Neuronal stem cell (in vitro differentiated cells): Measurements from ENCODE around the gene CACNG7.
"Not testable (repeated sequence)": the region's sequence is repeated elsewhere in the genome, so short reads cannot be mapped to it uniquely, and the experiment has no call there.

Experiments
- DNase-seq: peaks from one replicate; pipeline ENCODE4 v3.0.0-alpha.2; 2013; ENCODE audit warnings: low spot score
- H2AFZ ChIP-seq: one replicate; pipeline ENCODE4 v1.6.1; 2013; ENCODE audit warnings: mild to moderate bottlenecking, low read length, inconsistent platforms
- H2AK5ac ChIP-seq: 2 replicates; pipeline ENCODE4 v1.6.1; 2013; ENCODE audit warnings: low read depth, mild to moderate bottlenecking, inconsistent platforms, low read length, moderate library complexity, mixed read lengths
- H2BK120ac ChIP-seq: 2 replicates; pipeline ENCODE4 v1.6.1; 2013; ENCODE audit warnings: low read depth, mild to moderate bottlenecking, inconsistent platforms, low read length, moderate library complexity, mixed read lengths
- H2BK12ac ChIP-seq: one replicate; pipeline ENCODE4 v1.6.1; 2013; ENCODE audit warnings: low read length, inconsistent platforms
- H2BK15ac ChIP-seq: 2 replicates; pipeline ENCODE4 v1.6.1; 2013; ENCODE audit warnings: mild to moderate bottlenecking, low read length, inconsistent platforms, mixed read lengths
- H2BK5ac ChIP-seq: one replicate; pipeline ENCODE4 v1.6.1; 2013; ENCODE audit warnings: inconsistent platforms, mild to moderate bottlenecking, low read length, moderate library complexity
- H3K14ac ChIP-seq: one replicate; pipeline ENCODE4 v1.6.1; 2013; ENCODE audit warnings: low read length, inconsistent platforms
- H3K18ac ChIP-seq: 2 replicates; pipeline ENCODE4 v1.6.1; 2013; ENCODE audit warnings: low read length, inconsistent platforms
- H3K23ac ChIP-seq: 2 replicates; pipeline ENCODE4 v1.6.1; 2013; ENCODE audit warnings: low read depth, mild to moderate bottlenecking, mixed read lengths, low read length, inconsistent platforms; ENCODE audit not compliant: poor library complexity
- H3K27ac ChIP-seq: replicated peaks from 3 replicates; pipeline ENCODE4 v1.5.1; 2013; ENCODE audit warnings: low read length, inconsistent platforms
- H3K27me3 ChIP-seq, 3 experiments: 2 replicates each; pipeline ENCODE4 v1.6.1; 2013; ENCODE audit warnings: low read length in 3 of 3, mild to moderate bottlenecking in 2 of 3, inconsistent platforms in 1 of 3, low read depth in 1 of 3, mixed read lengths in 1 of 3, moderate library complexity in 1 of 3; ENCODE audit not compliant: control insufficient read depth in 3 of 3, insufficient read depth in 3 of 3
- H3K36me3 ChIP-seq, 2 donors: replicated peaks in 1 of 2; 2 replicates each; pipeline ENCODE4 v1.6.1; 2013; ENCODE audit warnings: low read length in 2 of 2; ENCODE audit not compliant: control insufficient read depth in 2 of 2, insufficient read depth in 2 of 2
- H3K4ac ChIP-seq: 2 replicates; pipeline ENCODE4 v1.6.1; 2013; ENCODE audit warnings: inconsistent platforms, mild to moderate bottlenecking, low read length, moderate library complexity
- H3K4me1 ChIP-seq, 2 donors: 1 replicate in 1 of 2; 2 replicates in 1 of 2; pipeline ENCODE4 v1.6.1; 2013; ENCODE audit warnings: low read length in 2 of 2, low read depth in 1 of 2; ENCODE audit not compliant: control insufficient read depth in 2 of 2, insufficient read depth in 1 of 2
- H3K4me2 ChIP-seq: one replicate; pipeline ENCODE4 v1.6.1; 2013; ENCODE audit warnings: mild to moderate bottlenecking, low read length, inconsistent platforms; ENCODE audit not compliant: insufficient read depth, poor library complexity, severe bottlenecking
- H3K4me3 ChIP-seq, 2 donors: 2 replicates each; pipeline ENCODE4 v1.5.1; 2013; ENCODE audit warnings: low read length in 2 of 2, mild to moderate bottlenecking in 2 of 2, inconsistent platforms in 1 of 2, moderate library complexity in 1 of 2
- H3K79me1 ChIP-seq: one replicate; pipeline ENCODE4 v1.6.1; 2013; ENCODE audit warnings: low read depth, mild to moderate bottlenecking, inconsistent platforms, low read length, moderate library complexity
- H3K9ac ChIP-seq: one replicate; pipeline ENCODE4 v1.6.1; 2013; ENCODE audit warnings: mild to moderate bottlenecking, low read depth, low read length, inconsistent platforms; ENCODE audit not compliant: poor library complexity
- H3K9me3 ChIP-seq, 2 donors: replicated peaks in 1 of 2; 2 replicates each; pipeline versions ENCODE3 to v1.6.1; 2013; ENCODE audit warnings: low read length in 2 of 2, mild to moderate bottlenecking in 2 of 2, inconsistent platforms in 1 of 2, low read depth in 1 of 2, mixed read lengths in 1 of 2, moderate library complexity in 1 of 2; ENCODE audit not compliant: control insufficient read depth in 2 of 2, insufficient read depth in 1 of 2
- H4K8ac ChIP-seq: one replicate; pipeline ENCODE4 v1.6.1; 2013; ENCODE audit warnings: low read depth, mild to moderate bottlenecking, inconsistent platforms, low read length, moderate library complexity
- H4K91ac ChIP-seq: one replicate; pipeline ENCODE4 v1.6.1; 2013; ENCODE audit warnings: low read length, low read depth, mild to moderate bottlenecking, inconsistent platforms; ENCODE audit not compliant: poor library complexity
- WGBS, 2 donors: extraction: QIAGEN DNeasy Blood & Tissue Kit; methylation state at CpG; one replicate each; pipeline ENCODE4 v1.1.7; 2013; ENCODE audit warnings: missing lambda C conversion rate in 2 of 2, mixed read lengths in 1 of 2; ENCODE audit not compliant: insufficient read length in 2 of 2, insufficient replicate concordance in 1 of 2; ENCODE audit errors: extremely low coverage in 2 of 2; 5-methylcytosine and 5-hydroxymethylcytosine counted together

The CACNG7 gene

DNA sequence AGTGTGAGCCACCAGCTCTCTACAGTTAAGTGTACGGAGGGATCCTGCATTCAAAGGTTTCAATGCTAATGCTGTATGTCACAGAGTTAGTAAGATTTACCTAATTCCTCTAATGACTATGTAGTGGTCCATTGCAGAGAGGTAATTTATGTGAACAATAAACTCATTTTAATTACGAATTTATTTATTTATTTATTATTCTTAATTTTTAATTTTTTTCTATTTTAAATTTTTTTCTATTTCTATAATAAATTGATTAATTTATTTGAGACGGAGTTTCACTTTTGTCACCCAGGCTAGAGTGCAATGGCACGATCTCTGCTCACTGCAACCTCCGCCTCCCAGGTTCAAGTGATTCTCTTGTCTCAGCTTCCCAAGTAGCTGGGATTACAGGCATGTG, 39.5 kb downstream of the CACNG7 start:
- H3K4me1 ChIP-seq, H3K27ac ChIP-seq, H2BK12ac ChIP-seq, H3K4me2 ChIP-seq, H2AFZ ChIP-seq, H3K27me3 ChIP-seq, H3K9ac ChIP-seq, H2BK5ac ChIP-seq, H2BK120ac ChIP-seq, H3K18ac ChIP-seq, H4K8ac ChIP-seq, H3K79me1 ChIP-seq, H4K91ac ChIP-seq, H3K36me3 ChIP-seq, H2AK5ac ChIP-seq, H3K4ac ChIP-seq, H3K14ac ChIP-seq, H3K9me3 ChIP-seq, DNase-seq, H2BK15ac ChIP-seq, H3K23ac ChIP-seq, H3K4me3 ChIP-seq: not testable (repeated sequence)
- WGBS, 2 donors, result no CpG with 5 or more reads among the region's 5 CpGs

- no peak overlapping the region for H2BK15ac ChIP-seq
- no peak for DNase-seq
- H2AFZ ChIP-seq, result no peak overlapping the region
- H3K23ac ChIP-seq, result no peak overlapping the region
- H3K27ac ChIP-seq, result no peak overlapping the region
- H2BK120ac ChIP-seq, result no peak overlapping the region
- peaks cover 0 to 2% of the 10 kb centered on the region in 2 donors for H3K4me1 ChIP-seq
- no peak overlapping the region for H2AK5ac ChIP-seq
- H3K9ac ChIP-seq, result peak overlapping the region; percentile 0
- H3K9me3 ChIP-seq, result no peaks in the 10 kb centered on the region
- H4K91ac ChIP-seq, result no peak overlapping the region
- no CpG with 5 or more reads among the region's 11 CpGs for WGBS, 2 donors
- H3K79me1 ChIP-seq, result no peaks in the 10 kb centered on the region
- no peak overlapping the region for H2BK12ac ChIP-seq
- no peak overlapping the region for H3K4me3 ChIP-seq
- no peak overlapping the region for H3K18ac ChIP-seq
- H3K4ac ChIP-seq, result no peak overlapping the region
- H3K36me3 ChIP-seq, result no peaks in the 10 kb centered on the region
- no peak overlapping the region for H3K14ac ChIP-seq
- no peak overlapping the region for H2BK5ac ChIP-seq
- no peak overlapping the region for H3K4me2 ChIP-seq
- no peak overlapping the region for H4K8ac ChIP-seq
- no peaks in the 10 kb centered on the region for H3K27me3 ChIP-seq
Measured at GRCh38 chr19:53951436-53951835, 42.4 kb downstream of the CACNG7 start.

- no peak overlapping the region for H3K27ac ChIP-seq
Measured at GRCh38 chr19:53951947-53952346, 42.9 kb downstream of the CACNG7 start.

GRCh38 chr19:53953383-53953782, 44.3 kb downstream of the CACNG7 start:
- H3K4me1 ChIP-seq, result peaks cover 5 to 8% of the 10 kb centered on the region in 2 donors
- H3K27me3 ChIP-seq, result peaks cover 0 to 8% (median 0%) of the 10 kb centered on the region in 3 experiments
- H3K4me2 ChIP-seq, result no peak overlapping the region
- no peak overlapping the region for H3K9ac ChIP-seq
- no peak overlapping the region for H2BK15ac ChIP-seq
- no CpG with 5 or more reads among the region's 8 CpGs for WGBS, 2 donors
- no peaks in the 10 kb centered on the region for H3K36me3 ChIP-seq
- no peak overlapping the region for H2BK120ac ChIP-seq
- no peak overlapping the region for H3K14ac ChIP-seq
- H2BK5ac ChIP-seq, result no peak overlapping the region
- H4K8ac ChIP-seq, result no peak overlapping the region
- H3K9me3 ChIP-seq, result no peaks in the 10 kb centered on the region
- no peak overlapping the region for H3K4ac ChIP-seq
- H2AK5ac ChIP-seq, result no peak overlapping the region
- H3K18ac ChIP-seq, result no peak overlapping the region
- no peak overlapping the region for H2AFZ ChIP-seq
- no peak overlapping the region for H3K27ac ChIP-seq
- H3K4me3 ChIP-seq, result no peak overlapping the region
- H3K79me1 ChIP-seq, result no peaks in the 10 kb centered on the region
- no peak overlapping the region for H2BK12ac ChIP-seq
- no peak overlapping the region for H4K91ac ChIP-seq
- no peak for DNase-seq
- H3K23ac ChIP-seq, result no peak overlapping the region

More at GRCh38 chr19:53951947-53952346, 42.9 kb downstream of the CACNG7 start:
- no peak overlapping the region for H3K4me3 ChIP-seq
- H2BK15ac ChIP-seq, result no peak overlapping the region
- H2AFZ ChIP-seq, result no peak overlapping the region
- no peak overlapping the region for H3K14ac ChIP-seq
- H2BK120ac ChIP-seq, result no peak overlapping the region
- H3K18ac ChIP-seq, result no peak overlapping the region
- H2BK5ac ChIP-seq, result no peak overlapping the region
- H4K8ac ChIP-seq, result no peak overlapping the region
- no peak overlapping the region for H2BK12ac ChIP-seq
- no peak overlapping the region for H3K4ac ChIP-seq
- H3K9me3 ChIP-seq, result no peaks in the 10 kb centered on the region
- no peaks in the 10 kb centered on the region for H3K36me3 ChIP-seq
- H3K4me1 ChIP-seq, result peaks cover 0 to 2% of the 10 kb centered on the region in 2 donors
- DNase-seq, result no peak
- H4K91ac ChIP-seq, result no peak overlapping the region
- no peak overlapping the region for H2AK5ac ChIP-seq
- no peak overlapping the region for H3K23ac ChIP-seq
- H3K79me1 ChIP-seq, result no peaks in the 10 kb centered on the region
- no peaks in the 10 kb centered on the region for H3K27me3 ChIP-seq
- no peak overlapping the region for H3K4me2 ChIP-seq
- no CpG with 5 or more reads among the region's 9 CpGs for WGBS, 2 donors
- H3K9ac ChIP-seq, result peak overlapping the region; percentile 0
